Erythroblast (primary cell): ENCODE measurements around the gene RNF180.

ENCODE experiments used
- GATA1 ChIP-seq: IDR thresholded peaks from 2 replicates; pipeline ENCODE4 v1.6.1; 2011; ENCODE audit warnings: low read depth, mild to moderate bottlenecking, control low read depth, low read length, moderate library complexity
- POLR2A ChIP-seq: IDR thresholded peaks from 2 replicates; pipeline ENCODE4 v1.6.1; 2011; ENCODE audit warnings: mild to moderate bottlenecking, low read length

- TF ChIP-seq POLR2A, result no peak
- no peak for TF ChIP-seq GATA1
These were observed 513 bp upstream of the RNF180 start for GRCh38 chr5:64165160-64165499.
